Stimulated activated naive CD8-positive, alpha-beta T cell treated with anti-CD3 and anti-CD28 coated beads, Interleukin-15, Interleukin-2, amounts not matched to agents 100 ng/mL and 50 ng/mL, for 24 hours (primary cell): ENCODE results near the gene RORB.

Experiments
- H3K27ac Mint-ChIP-seq: one replicate; pipeline ENCODE4 v1.8.0; 2021; ENCODE audit warnings: mild to moderate bottlenecking, mixed read lengths
- H3K27me3 Mint-ChIP-seq: one replicate; pipeline ENCODE4 v1.8.0; 2021; ENCODE audit warnings: mixed read lengths
- H3K36me3 Mint-ChIP-seq: one replicate; pipeline ENCODE4 v1.8.0; 2021; ENCODE audit warnings: low read depth, mixed read lengths
- H3K4me1 Mint-ChIP-seq: one replicate; pipeline ENCODE4 v1.8.0; 2021; ENCODE audit warnings: low read depth, mixed read lengths
- H3K4me3 Mint-ChIP-seq: one replicate; pipeline ENCODE4 v1.8.0; 2021; ENCODE audit warnings: mild to moderate bottlenecking, mixed read lengths
- H3K9me3 Mint-ChIP-seq: one replicate; pipeline ENCODE4 v1.8.0; 2021; ENCODE audit warnings: mixed read lengths

Gene RORB

GRCh38 chr9:74681906-74682305, 184.8 kb downstream of the RORB start:
- Mint-ChIP-seq H3K27ac (no peak overlapping the region), H3K27me3 (peaks cover 5% of the 10 kb centered on the region), H3K9me3 (no peaks in the 10 kb centered on the region), H3K36me3 (no peaks in the 10 kb centered on the region), H3K4me3 (no peak overlapping the region), H3K4me1 (peaks cover under 1% of the 10 kb centered on the region)

- Mint-ChIP-seq H3K9me3 (no peaks in the 10 kb centered on the region), H3K27me3 (peaks cover 5% of the 10 kb centered on the region), H3K4me1 (peaks cover 3% of the 10 kb centered on the region), H3K27ac (no peak overlapping the region), H3K36me3 (no peaks in the 10 kb centered on the region), H3K4me3 (no peak overlapping the region)
Observed at GRCh38 chr9:74683322-74683721, 186.2 kb downstream of the RORB start.

GRCh38 chr9:74691058-74691457, 193.9 kb downstream of the RORB start:
- Mint-ChIP-seq H3K4me3 (no peak overlapping the region), H3K9me3 (no peaks in the 10 kb centered on the region), H3K27ac (no peak overlapping the region), H3K36me3 (no peaks in the 10 kb centered on the region), H3K27me3 (peaks cover 9% of the 10 kb centered on the region), H3K4me1 (peaks cover 3% of the 10 kb centered on the region)

GRCh38 chr9:74696520-74696919, 199.4 kb downstream of the RORB start:
- Mint-ChIP-seq H3K27ac (no peak overlapping the region), H3K36me3 (no peaks in the 10 kb centered on the region), H3K9me3 (no peaks in the 10 kb centered on the region), H3K27me3 (peaks cover 31% of the 10 kb centered on the region), H3K4me3 (no peak overlapping the region), H3K4me1 (no peaks in the 10 kb centered on the region)

GRCh38 chr9:74697535-74697934, 200.4 kb downstream of the RORB start:
- H3K9me3 Mint-ChIP-seq, result no peaks in the 10 kb centered on the region
- no peak overlapping the region for H3K27ac Mint-ChIP-seq
- no peaks in the 10 kb centered on the region for H3K4me1 Mint-ChIP-seq
- H3K36me3 Mint-ChIP-seq, result no peaks in the 10 kb centered on the region
- no peak overlapping the region for H3K4me3 Mint-ChIP-seq
- H3K27me3 Mint-ChIP-seq, result peaks cover 33% of the 10 kb centered on the region

GRCh38 chr9:74711341-74711740, 214.2 kb downstream of the RORB start:
- Mint-ChIP-seq H3K36me3 (no peaks in the 10 kb centered on the region), H3K27ac (no peak overlapping the region)

GRCh38 chr9:74718709-74719108, 221.6 kb downstream of the RORB start:
- Mint-ChIP-seq H3K4me3 (no peak overlapping the region), H3K36me3 (no peaks in the 10 kb centered on the region), H3K4me1 (no peaks in the 10 kb centered on the region), H3K9me3 (no peaks in the 10 kb centered on the region), H3K27me3 (peaks cover 4% of the 10 kb centered on the region), H3K27ac (no peak overlapping the region)

More at GRCh38 chr9:74711341-74711740, 214.2 kb downstream of the RORB start:
- Mint-ChIP-seq H3K9me3 (peaks cover 3% of the 10 kb centered on the region), H3K4me1 (no peaks in the 10 kb centered on the region), H3K27me3 (peaks cover 4% of the 10 kb centered on the region), H3K4me3 (no peak overlapping the region)

- Mint-ChIP-seq H3K27ac (no peak overlapping the region), H3K9me3 (no peaks in the 10 kb centered on the region), H3K4me1 (no peaks in the 10 kb centered on the region)
Observed at GRCh38 chr9:74719306-74719705, 222.2 kb downstream of the RORB start.

GRCh38 chr9:74721696-74722660, 224.8 kb downstream of the RORB start:
- Mint-ChIP-seq H3K9me3 (no peaks in the 10 kb centered on the region), H3K36me3 (no peaks in the 10 kb centered on the region), H3K4me3 (no peak overlapping the region), H3K27ac (no peak overlapping the region), H3K4me1 (no peaks in the 10 kb centered on the region), H3K27me3 (no peaks in the 10 kb centered on the region)

More at GRCh38 chr9:74719306-74719705, 222.2 kb downstream of the RORB start:
- Mint-ChIP-seq H3K4me3 (no peak overlapping the region), H3K36me3 (no peaks in the 10 kb centered on the region), H3K27me3 (peaks cover 4% of the 10 kb centered on the region)

- Mint-ChIP-seq H3K4me1 (no peaks in the 10 kb centered on the region), H3K36me3 (no peaks in the 10 kb centered on the region), H3K9me3 (no peaks in the 10 kb centered on the region), H3K27ac (no peak overlapping the region), H3K27me3 (peaks cover 10% of the 10 kb centered on the region), H3K4me3 (no peak overlapping the region)
Observed at GRCh38 chr9:74724317-74724716, 227.2 kb downstream of the RORB start.

- H3K4me3 Mint-ChIP-seq, result no peak overlapping the region
- no peaks in the 10 kb centered on the region for H3K36me3 Mint-ChIP-seq
- H3K27me3 Mint-ChIP-seq, result peaks cover 10% of the 10 kb centered on the region
- H3K4me1 Mint-ChIP-seq, result no peaks in the 10 kb centered on the region
- no peaks in the 10 kb centered on the region for H3K9me3 Mint-ChIP-seq
- no peak overlapping the region for H3K27ac Mint-ChIP-seq
Observed at GRCh38 chr9:74726581-74726980, 229.4 kb downstream of the RORB start.

- Mint-ChIP-seq H3K9me3 (no peaks in the 10 kb centered on the region), H3K27ac (no peak overlapping the region), H3K4me3 (no peak overlapping the region), H3K27me3 (peaks cover 10% of the 10 kb centered on the region), H3K4me1 (no peaks in the 10 kb centered on the region), H3K36me3 (no peaks in the 10 kb centered on the region)
Observed at GRCh38 chr9:74728176-74728575, 231.0 kb downstream of the RORB start.

- Mint-ChIP-seq H3K9me3 (no peaks in the 10 kb centered on the region), H3K27me3 (peaks cover 10% of the 10 kb centered on the region)
Observed at GRCh38 chr9:74729136-74729695, 232.1 kb downstream of the RORB start.

GRCh38 chr9:74735761-74736160, 238.6 kb downstream of the RORB start:
- H3K27ac Mint-ChIP-seq, result no peak overlapping the region
- peaks cover 15% of the 10 kb centered on the region for H3K27me3 Mint-ChIP-seq
- H3K36me3 Mint-ChIP-seq, result no peaks in the 10 kb centered on the region
- H3K9me3 Mint-ChIP-seq, result no peaks in the 10 kb centered on the region
- no peaks in the 10 kb centered on the region for H3K4me1 Mint-ChIP-seq
- H3K4me3 Mint-ChIP-seq, result no peak overlapping the region

More at GRCh38 chr9:74729136-74729695, 232.1 kb downstream of the RORB start:
- no peak overlapping the region for H3K27ac Mint-ChIP-seq
- H3K4me1 Mint-ChIP-seq, result no peaks in the 10 kb centered on the region
- H3K36me3 Mint-ChIP-seq, result no peaks in the 10 kb centered on the region
- H3K4me3 Mint-ChIP-seq, result no peak overlapping the region

GRCh38 chr9:74736646-74737045, 239.5 kb downstream of the RORB start:
- Mint-ChIP-seq H3K36me3 (no peaks in the 10 kb centered on the region), H3K27ac (no peak overlapping the region), H3K27me3 (peaks cover 19% of the 10 kb centered on the region), H3K9me3 (no peaks in the 10 kb centered on the region), H3K4me1 (no peaks in the 10 kb centered on the region), H3K4me3 (no peak overlapping the region)
